Kidney (tissue), 14 donors: ENCODE data around the gene INKA1. TPM values are rescaled to one million over a fixed set of nuclear protein-coding genes. Genes with fewer than 3 reads are reported as not detected.
A peak's percentile ranks its signal among the peaks of the same experiment; 100 is the strongest.

ENCODE experiments used
- DNase-seq, 5 donors: peaks; one replicate each; pipeline ENCODE4 v3.0.0-alpha.2; 2013 to 2020
- FAIRE-seq: peaks from 2 replicates; lab custom pipeline; 2012; peaks lifted over from hg19 to GRCh38; lab: Jason Lieb, UNC
- H3K27ac ChIP-seq, 2 donors: one replicate each; pipeline ENCODE4 v1.7.0; 2013; ENCODE audit warnings: low read depth in 2 of 2, low read length in 2 of 2, inconsistent platforms in 1 of 2
- H3K27me3 ChIP-seq: one replicate; pipeline ENCODE4 v1.7.1; 2013; ENCODE audit warnings: low read length, inconsistent platforms; ENCODE audit not compliant: control insufficient read depth, insufficient read depth
- H3K36me3 ChIP-seq, 3 donors: one replicate each; pipeline versions ENCODE4 v1.7.0 to v1.7.1; 2013; ENCODE audit warnings: low read length in 3 of 3, control low read depth in 1 of 3, inconsistent platforms in 1 of 3; ENCODE audit not compliant: insufficient read depth in 3 of 3, control insufficient read depth in 2 of 3
- H3K4me1 ChIP-seq, 3 donors: one replicate each; pipeline versions ENCODE4 v1.7.0 to v1.7.1; 2013; ENCODE audit warnings: low read length in 3 of 3, inconsistent platforms in 1 of 3, low read depth in 1 of 3; ENCODE audit not compliant: control insufficient read depth in 2 of 3, insufficient read depth in 2 of 3
- H3K4me3 ChIP-seq, 3 donors: one replicate each; pipeline versions ENCODE4 v1.7.0 to v1.8.1; 2013; ENCODE audit warnings: low read length in 3 of 3, control low read depth in 1 of 3, inconsistent platforms in 1 of 3
- H3K9ac ChIP-seq, 3 donors: one replicate each; pipeline versions ENCODE4 v1.7.0 to v1.7.1; 2013; ENCODE audit warnings: low read length in 3 of 3, control low read depth in 1 of 3, inconsistent platforms in 1 of 3
- H3K9me3 ChIP-seq, 3 donors: one replicate each; pipeline versions ENCODE4 v1.7.0 to v1.7.1; 2013; ENCODE audit warnings: low read length in 3 of 3, control low read depth in 1 of 3, inconsistent platforms in 1 of 3; ENCODE audit not compliant: control insufficient read depth in 2 of 3, insufficient read depth in 1 of 3
- CTCF ChIP-seq: IDR thresholded peaks from 3 replicates; pipeline ENCODE4 v1.5.1; 2012; ENCODE audit warnings: mild to moderate bottlenecking, moderate library complexity, borderline replicate concordance; ENCODE audit not compliant: insufficient read depth; ENCODE audit errors: extremely low read depth
- intact Hi-C: fragments of 100-400 bp; cut with DNase I; formaldehyde crosslinking; loops from one replicate; pipeline ENCODE4 v1.11.1; 2022
- polyA plus RNA-seq: library from polyadenylated mRNA; stranded (reverse); fragments of 350-450 nt; fragmentation: Illumina TruSeq; extraction: RNeasy Lipid Tissue Mini Kit (QIAGEN cat#74804); gene quantifications from one replicate; pipeline ENCODE4 v1.2.3, GENCODE V29; 2014; ENCODE audit warnings: low read depth, low replicate concordance; ENCODE audit not compliant: insufficient read depth
- total RNA-seq: library from RNA; stranded (reverse); fragmentation: NEBNext Ultra II Directional; extraction: Animal tissue kit (Norgen Biotek cat#: 25700); gene quantifications from one replicate; pipeline ENCODE4 v1.2.1, GENCODE V29; 2021
- donor health status: control.
- donor health status: control.
- donor health status: control.
- donor health status: control.
- donor health status: control.
- donor health status: DM: yes; HTN: yes; CAD: no.
- donor health status: Normal renal cell carcinoma (clear cell type).

The INKA1 gene
- total and polyA plus RNA-seq, 2 donors from 2014 or later: 6.3 to 9.1 TPM

- Histone ChIP-seq H3K36me3 (no peaks in the 10 kb centered on the region), H3K4me1 (peaks cover 0 to 22% (median 4%) of the 10 kb centered on the region in 3 donors), H3K9me3 (no peaks in the 10 kb centered on the region), H3K27ac (no peak overlapping the region), H3K9ac (no peak overlapping the region), H3K4me3 (peak overlapping the region in 1 of 3 donors; percentile 11), H3K27me3 (no peaks in the 10 kb centered on the region)
- DNase-seq (peak; percentile 71 to 92 (median 79)), FAIRE-seq (no peak)
- TF ChIP-seq CTCF: peak; percentile 90
- intact Hi-C loops: no loop called here
Measured at GRCh38 chr3:49839193-49839809, 36.2 kb downstream of the INKA1 start.

- Histone ChIP-seq H3K27me3 (no peaks in the 10 kb centered on the region), H3K9me3 (no peaks in the 10 kb centered on the region), H3K4me3 (no peak overlapping the region), H3K4me1 (peaks cover 0 to 23% (median 4%) of the 10 kb centered on the region in 3 donors), H3K9ac (no peak overlapping the region), H3K27ac (peak overlapping the region in 1 of 2 donors; percentile 16), H3K36me3 (no peaks in the 10 kb centered on the region)
- DNase-seq (peak in 1 of 5 donors; percentile 14), FAIRE-seq (no peak)
- no peak for TF ChIP-seq CTCF
- intact Hi-C loops: no loop called here
Measured at GRCh38 chr3:49840388-49840787, 37.3 kb downstream of the INKA1 start.

GRCh38 chr3:49841126-49841696 lies 38.1 kb downstream of the INKA1 start:
- Histone ChIP-seq H3K36me3 (no peaks in the 10 kb centered on the region), H3K27ac (no peak overlapping the region), H3K9me3 (no peaks in the 10 kb centered on the region), H3K4me3 (no peak overlapping the region), H3K4me1 (peaks cover 0 to 25% (median 4%) of the 10 kb centered on the region in 3 donors), H3K9ac (no peak overlapping the region), H3K27me3 (no peaks in the 10 kb centered on the region)
- no peak for TF ChIP-seq CTCF
- DNase-seq: peak in 3 of 5 donors; percentile 14 to 29 (median 15)
- intact Hi-C loops: no loop called here
- no peak for FAIRE-seq
